ENCODE measurements around the gene ZBED3. TPM values are rescaled to one million over a fixed set of nuclear protein-coding genes. Genes with fewer than 3 reads are reported as not detected.
A peak's percentile ranks its signal among the peaks of the same experiment; 100 is the strongest.

Gene ZBED3
- polyA plus RNA-seq, 3 donors: 33.1 to 37.0 (median 36.6) TPM

GRCh38 chr5:77022511-77023417 lies 64.3 kb downstream of the ZBED3 start:
- DNase-seq: peak; percentile 21

Other genes with a start within 250 kb of the ZBED3 start
- under 1 TPM in 2 of 3 donors, not detected in 1; 0.14 to 0.17 TPM for gene S100Z, start 237.3 kb downstream of the ZBED3 start, polyA plus RNA-seq (ENCODE audit: insufficient read length in 3 of 3)
- 10 to 100 TPM; 20.7 to 27.1 (median 25.5) TPM for gene CRHBP, start 134.2 kb downstream of the ZBED3 start, polyA plus RNA-seq (ENCODE audit: insufficient read length in 3 of 3)
- 10 to 100 TPM; 28.3 to 31.7 (median 31.3) TPM for gene AGGF1, start 56.9 kb downstream of the ZBED3 start, polyA plus RNA-seq (ENCODE audit: insufficient read length in 3 of 3)
- 1 to 10 TPM; 5.0 to 5.6 (median 5.3) TPM for gene PDE8B, start 123.4 kb upstream of the ZBED3 start, polyA plus RNA-seq (ENCODE audit: insufficient read length in 3 of 3)